Suppressor macrophage (primary cell): Measurements from ENCODE around the gene ATXN7L1.
"Not testable (repeated sequence)": the region's sequence is repeated elsewhere in the genome, so short reads cannot be mapped to it uniquely, and the experiment has no call there.

Experiments used
- DNase-seq, 4 experiments: peaks; one replicate each; pipeline ENCODE4 v3.0.0-alpha.2; 2020 to 2022

The ATXN7L1 gene

GRCh38 chr7:105854498-105854897, 21.9 kb downstream of the ATXN7L1 start:
- no peak for DNase-seq

- DNase-seq = no peak
These were observed 22.4 kb downstream of the ATXN7L1 start for GRCh38 chr7:105853931-105854419.

- DNase-seq = no peak
These were observed 25.3 kb downstream of the ATXN7L1 start for GRCh38 chr7:105851064-105851463.

- DNase-seq = no peak
These were observed 27.1 kb downstream of the ATXN7L1 start for GRCh38 chr7:105849122-105849855.

GRCh38 chr7:105846404-105846803, 30.0 kb downstream of the ATXN7L1 start:
- DNase-seq = no peak

- not testable (repeated sequence) for DNase-seq
These were observed 31.7 kb downstream of the ATXN7L1 start for GRCh38 chr7:105844681-105845080.

- peak in 3 of 4 experiments; percentile 11 to 12 (median 12) for DNase-seq
These were observed 34.5 kb downstream of the ATXN7L1 start for GRCh38 chr7:105841866-105842265.

GRCh38 chr7:105840981-105841749, 35.2 kb downstream of the ATXN7L1 start:
- DNase-seq = no peak

GRCh38 chr7:105839266-105839665, 37.1 kb downstream of the ATXN7L1 start:
- no peak for DNase-seq

GRCh38 chr7:105838627-105839231, 37.7 kb downstream of the ATXN7L1 start:
- DNase-seq = peak in 1 of 4 experiments; percentile 13

- DNase-seq = no peak
These were observed 38.4 kb downstream of the ATXN7L1 start for GRCh38 chr7:105837765-105838626.

- DNase-seq = no peak
These were observed 41.0 kb downstream of the ATXN7L1 start for GRCh38 chr7:105835441-105835840.

GRCh38 chr7:105831824-105832535, 44.4 kb downstream of the ATXN7L1 start:
- DNase-seq = peak in 2 of 4 experiments; percentile 46 to 49

GRCh38 chr7:105831302-105831620, 45.1 kb downstream of the ATXN7L1 start:
- DNase-seq = no peak

GRCh38 chr7:105830405-105831301, 45.7 kb downstream of the ATXN7L1 start:
- DNase-seq = no peak

- no peak for DNase-seq
These were observed 46.6 kb downstream of the ATXN7L1 start for GRCh38 chr7:105829681-105830322.

GRCh38 chr7:105828141-105828540, 48.3 kb downstream of the ATXN7L1 start:
- DNase-seq = no peak

- no peak for DNase-seq
These were observed 49.1 kb downstream of the ATXN7L1 start for GRCh38 chr7:105827151-105827875.

- no peak for DNase-seq
These were observed 50.3 kb downstream of the ATXN7L1 start for GRCh38 chr7:105826143-105826542.
